H9 (cell line): ENCODE results near the gene DHRS9. TPM values are rescaled to one million over a fixed set of nuclear protein-coding genes. Genes with fewer than 3 reads are reported as not detected.

Experiments used
- DNase-seq: peaks from one replicate; pipeline ENCODE4 v3.0.0-alpha.2; 2017
- H2AFZ ChIP-seq: one replicate; pipeline ENCODE4 v1.6.1; 2013; ENCODE audit warnings: mild to moderate bottlenecking, low read length, control low read depth, moderate library complexity
- H2AK5ac ChIP-seq: 2 replicates; pipeline ENCODE4 v1.6.1; 2013; ENCODE audit warnings: low read length, control low read depth, mixed read lengths; ENCODE audit not compliant: insufficient read length
- H2BK120ac ChIP-seq: one replicate; pipeline ENCODE4 v1.6.1; 2013; ENCODE audit warnings: low read depth, mild to moderate bottlenecking, low read length, control low read depth, inconsistent platforms; ENCODE audit not compliant: poor library complexity, severe bottlenecking
- H2BK12ac ChIP-seq: 2 replicates; pipeline ENCODE4 v1.6.1; 2013; ENCODE audit warnings: low read length, control low read depth, mixed read lengths, low read depth; ENCODE audit not compliant: insufficient read length
- H2BK15ac ChIP-seq: 2 replicates; pipeline ENCODE4 v1.6.1; 2013; ENCODE audit warnings: low read depth, low read length, control low read depth
- H2BK20ac ChIP-seq: one replicate; pipeline ENCODE4 v1.6.1; 2013; ENCODE audit warnings: low read depth, mild to moderate bottlenecking, low read length, control low read depth, inconsistent platforms; ENCODE audit not compliant: poor library complexity, severe bottlenecking
- H2BK5ac ChIP-seq: 2 replicates; pipeline ENCODE4 v1.6.1; 2013; ENCODE audit warnings: low read length, control low read depth, mixed read lengths; ENCODE audit not compliant: insufficient read length
- H3K14ac ChIP-seq: 2 replicates; pipeline ENCODE4 v1.6.1; 2013; ENCODE audit warnings: low read length, control low read depth; ENCODE audit not compliant: insufficient read depth
- H3K18ac ChIP-seq: 2 replicates; pipeline ENCODE4 v1.6.1; 2013; ENCODE audit warnings: low read depth, mild to moderate bottlenecking, mixed read lengths, low read length, control low read depth; ENCODE audit not compliant: insufficient read length
- H3K23ac ChIP-seq: 2 replicates; pipeline ENCODE4 v1.6.1; 2013; ENCODE audit warnings: low read length, control low read depth, mixed read lengths, low read depth; ENCODE audit not compliant: insufficient read length
- H3K23me2 ChIP-seq: 2 replicates; pipeline ENCODE4 v1.6.1; 2013; ENCODE audit warnings: low read depth, mild to moderate bottlenecking, mixed read lengths, low read length, control low read depth; ENCODE audit not compliant: insufficient read length, poor library complexity, severe bottlenecking
- H3K27ac ChIP-seq: 2 replicates; pipeline ENCODE4 v1.5.1; 2013; ENCODE audit warnings: low read length, control low read depth, mixed read lengths, low read depth; ENCODE audit not compliant: insufficient read length
- H3K27me3 ChIP-seq: 2 replicates; pipeline ENCODE4 v1.6.1; 2013; ENCODE audit warnings: low read length, control low read depth, inconsistent platforms; ENCODE audit not compliant: insufficient read depth
- H3K4ac ChIP-seq: 2 replicates; pipeline ENCODE4 v1.6.1; 2013; ENCODE audit warnings: low read depth, mild to moderate bottlenecking, control low read depth, inconsistent platforms, low read length, moderate library complexity
- H3K4me1 ChIP-seq: 2 replicates; pipeline ENCODE4 v1.6.1; 2013; ENCODE audit warnings: low read length, control low read depth, inconsistent platforms; ENCODE audit not compliant: insufficient read depth
- H3K4me2 ChIP-seq: 2 replicates; pipeline ENCODE4 v1.6.1; 2013; ENCODE audit warnings: low read length, control low read depth, mixed read lengths; ENCODE audit not compliant: insufficient read length, insufficient read depth
- H3K56ac ChIP-seq: 2 replicates; pipeline ENCODE4 v1.6.1; 2013; ENCODE audit warnings: low read depth, mild to moderate bottlenecking, mixed read lengths, low read length, control low read depth; ENCODE audit not compliant: insufficient read length
- H3K79me1 ChIP-seq: 2 replicates; pipeline ENCODE4 v1.6.1; 2013; ENCODE audit warnings: low read depth, mild to moderate bottlenecking, moderate library complexity, low read length, control low read depth, inconsistent platforms; ENCODE audit not compliant: insufficient read depth, poor library complexity, severe bottlenecking
- H3K79me2 ChIP-seq: 2 replicates; pipeline ENCODE4 v1.6.1; 2013; ENCODE audit warnings: low read length, control low read depth, inconsistent platforms; ENCODE audit not compliant: insufficient read depth
- H3K9ac ChIP-seq: 2 replicates; pipeline ENCODE4 v1.6.1; 2013; ENCODE audit warnings: low read length, control low read depth, mixed read lengths; ENCODE audit not compliant: insufficient read length; ENCODE audit errors: extremely low read depth
- H3K9me3 ChIP-seq: one replicate; pipeline ENCODE4 v1.6.1; 2013; ENCODE audit warnings: low read depth, low read length, inconsistent platforms; ENCODE audit not compliant: control insufficient read depth
- H3T11ph ChIP-seq: one replicate; pipeline ENCODE4 v1.6.1; 2013; ENCODE audit warnings: mild to moderate bottlenecking, low read length, control low read depth, inconsistent platforms
- H4K20me1 ChIP-seq: one replicate; pipeline ENCODE4 v1.6.1; 2013; ENCODE audit not compliant: control insufficient read depth, insufficient read length, insufficient read depth
- H4K5ac ChIP-seq: 2 replicates; pipeline ENCODE4 v1.6.1; 2013; ENCODE audit warnings: low read depth, mild to moderate bottlenecking, mixed read lengths, low read length, control low read depth; ENCODE audit not compliant: insufficient read length
- H4K8ac ChIP-seq: replicated peaks from 2 replicates; pipeline ENCODE4 v1.6.1; 2013; ENCODE audit warnings: low read length, control low read depth, mixed read lengths, low read depth; ENCODE audit not compliant: insufficient read length
- H4K91ac ChIP-seq: 2 replicates; pipeline ENCODE4 v1.6.1; 2013; ENCODE audit warnings: low read depth, mild to moderate bottlenecking, moderate library complexity, mixed read lengths, low read length, control low read depth; ENCODE audit not compliant: insufficient read length
- H3K27ac Mint-ChIP-seq, 3 experiments: 2 replicates in 2 of 3; 3 replicates in 1 of 3; pipeline ENCODE4 v1.8.0; 2020 to 2021; ENCODE audit warnings: mixed read lengths in 3 of 3, mild to moderate bottlenecking in 1 of 3, moderate library complexity in 1 of 3
- H3K27me3 Mint-ChIP-seq: 2 replicates; pipeline ENCODE4 v1.8.0; 2021; ENCODE audit warnings: low read depth, mild to moderate bottlenecking, moderate library complexity, mixed read lengths
- H3K36me3 Mint-ChIP-seq, 3 experiments: 2 replicates in 2 of 3; 3 replicates in 1 of 3; pipeline ENCODE4 v1.8.0; 2020 to 2021; ENCODE audit warnings: low read depth in 3 of 3, mixed read lengths in 3 of 3; ENCODE audit not compliant: insufficient read depth in 1 of 3
- H3K4me1 Mint-ChIP-seq, 2 experiments: 2 replicates each; pipeline ENCODE4 v1.8.0; 2020; ENCODE audit warnings: mixed read lengths in 2 of 2
- H3K4me3 Mint-ChIP-seq, 2 experiments: 2 replicates in 1 of 2; 3 replicates in 1 of 2; pipeline ENCODE4 v1.8.0; 2020 to 2021; ENCODE audit warnings: mild to moderate bottlenecking in 2 of 2, mixed read lengths in 2 of 2, moderate library complexity in 1 of 2
- H3K9me3 Mint-ChIP-seq, 2 experiments: 2 replicates in 1 of 2; 3 replicates in 1 of 2; pipeline ENCODE4 v1.8.0; 2020; ENCODE audit warnings: mild to moderate bottlenecking in 2 of 2, mixed read lengths in 2 of 2, moderate library complexity in 1 of 2
- CTCF ChIP-seq: fragments of 200-600 bp; sonication (generic); conservative IDR thresholded peaks from 3 replicates; pipeline ENCODE4 v1.8.0; 2021; ENCODE audit warnings: antibody characterized with exemption, mild to moderate bottlenecking
- WGBS: extraction: QIAGEN DNeasy Blood & Tissue Kit; methylation state at CpG from one replicate; pipeline ENCODE4 v1.1.7; 2013; ENCODE audit warnings: missing lambda C conversion rate, low lambda C conversion rate, mixed read lengths; ENCODE audit not compliant: insufficient read length; ENCODE audit errors: extremely low coverage; 5-methylcytosine and 5-hydroxymethylcytosine counted together
- total RNA-seq: library from RNA; stranded (reverse); gene quantifications from 2 replicates; pipeline ENCODE4 v1.2.1, GENCODE V29; 2021

Gene DHRS9
- total RNA-seq, 1 experiment from 2014 or later: not detected

GRCh38 chr2:169081551-169081950 is 12.2 kb downstream of the DHRS9 start:
- H2AK5ac ChIP-seq: no peak overlapping the region
- Mint-ChIP-seq H3K4me3 (no peak overlapping the region), H3K9me3 (no peaks in the 10 kb centered on the region), H3K36me3 (no peaks in the 10 kb centered on the region), H3K4me1 (no peaks in the 10 kb centered on the region), H3K27ac (no peak overlapping the region), H3K27me3 (peaks cover 2% of the 10 kb centered on the region; the same call in 1 of the 2 replicates)
- no peak overlapping the region for H3K18ac ChIP-seq
- no peak overlapping the region for H3K4me2 ChIP-seq
- H3K23me2 ChIP-seq: no peaks in the 10 kb centered on the region
- H4K91ac ChIP-seq: no peak overlapping the region
- H3K27me3 ChIP-seq: no peaks in the 10 kb centered on the region
- no peaks in the 10 kb centered on the region for H3K4me1 ChIP-seq
- no peak overlapping the region for H2BK15ac ChIP-seq
- no peaks in the 10 kb centered on the region for H3K79me1 ChIP-seq
- no peak for DNase-seq
- H3K14ac ChIP-seq: no peak overlapping the region
- no CpG with 5 or more reads among the region's 5 CpGs for WGBS
- H3T11ph ChIP-seq: no peak overlapping the region
- H3K9ac ChIP-seq: no peak overlapping the region
- H4K8ac ChIP-seq: no peak overlapping the region
- no peak overlapping the region for H2BK20ac ChIP-seq
- no peak overlapping the region for H2BK5ac ChIP-seq
- H3K23ac ChIP-seq: no peak overlapping the region
- no peaks in the 10 kb centered on the region for H3K79me2 ChIP-seq
- no peak for TF ChIP-seq CTCF
- H2AFZ ChIP-seq: no peak overlapping the region
- H2BK12ac ChIP-seq: no peak overlapping the region
- H3K27ac ChIP-seq: no peak overlapping the region
- H4K5ac ChIP-seq: no peak overlapping the region
- no peaks in the 10 kb centered on the region for H4K20me1 ChIP-seq
- no peaks in the 10 kb centered on the region for H3K9me3 ChIP-seq
- no peak overlapping the region for H2BK120ac ChIP-seq
- no peak overlapping the region for H3K4ac ChIP-seq
- no peak overlapping the region for H3K56ac ChIP-seq
